T-helper 2 cell treated with Interferon-gamma antibody and Interleukin-4, amounts not matched to agents 100 ng/mL and 5 ng/mL, for 36 hours (primary cell): ENCODE measurements around the gene TMEM179. TPM values are rescaled to one million over a fixed set of nuclear protein-coding genes. Genes with fewer than 3 reads are reported as not detected.

Source experiments
- intact Hi-C: fragments of 100-400 bp; cut with micrococcal nuclease; formaldehyde crosslinking; loops from one replicate; pipeline ENCODE4 v1.15.1; 2023
- total RNA-seq: library from RNA; stranded (reverse); gene quantifications from 2 replicates; pipeline ENCODE4 v1.2.3, GENCODE V29; 2022

The TMEM179 gene
- total RNA-seq, 1 donor from 2014 or later = 0.11 TPM

DNA sequence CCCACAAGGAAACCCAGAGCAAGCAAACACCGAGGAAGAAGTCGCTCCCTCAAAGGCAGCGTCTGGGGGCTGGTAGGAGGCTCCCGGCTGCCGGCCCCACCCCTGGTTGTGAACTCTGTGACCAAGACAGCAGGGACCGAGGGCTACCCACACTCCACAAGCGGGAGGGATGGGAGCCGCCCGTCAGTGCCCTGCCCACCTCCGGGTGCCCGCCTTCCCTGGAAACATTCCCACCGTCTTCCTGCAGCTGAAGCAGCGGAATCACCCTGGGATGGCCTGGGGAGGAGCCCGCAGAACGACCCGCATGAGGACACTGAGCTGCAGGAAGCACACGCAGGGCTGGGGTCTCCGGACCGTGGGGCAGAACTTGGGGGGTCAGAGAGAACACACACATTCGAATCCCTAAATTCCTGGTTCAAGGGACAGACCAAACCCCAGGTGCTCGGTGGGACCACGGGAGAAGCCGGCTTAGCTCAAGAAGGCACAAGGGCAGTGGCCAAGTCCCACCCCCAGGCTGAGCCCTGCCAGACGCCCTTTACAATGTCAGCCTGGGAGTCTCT is 58.5 kb downstream of the TMEM179 start:
- intact Hi-C loops = no loop called here

DNA sequence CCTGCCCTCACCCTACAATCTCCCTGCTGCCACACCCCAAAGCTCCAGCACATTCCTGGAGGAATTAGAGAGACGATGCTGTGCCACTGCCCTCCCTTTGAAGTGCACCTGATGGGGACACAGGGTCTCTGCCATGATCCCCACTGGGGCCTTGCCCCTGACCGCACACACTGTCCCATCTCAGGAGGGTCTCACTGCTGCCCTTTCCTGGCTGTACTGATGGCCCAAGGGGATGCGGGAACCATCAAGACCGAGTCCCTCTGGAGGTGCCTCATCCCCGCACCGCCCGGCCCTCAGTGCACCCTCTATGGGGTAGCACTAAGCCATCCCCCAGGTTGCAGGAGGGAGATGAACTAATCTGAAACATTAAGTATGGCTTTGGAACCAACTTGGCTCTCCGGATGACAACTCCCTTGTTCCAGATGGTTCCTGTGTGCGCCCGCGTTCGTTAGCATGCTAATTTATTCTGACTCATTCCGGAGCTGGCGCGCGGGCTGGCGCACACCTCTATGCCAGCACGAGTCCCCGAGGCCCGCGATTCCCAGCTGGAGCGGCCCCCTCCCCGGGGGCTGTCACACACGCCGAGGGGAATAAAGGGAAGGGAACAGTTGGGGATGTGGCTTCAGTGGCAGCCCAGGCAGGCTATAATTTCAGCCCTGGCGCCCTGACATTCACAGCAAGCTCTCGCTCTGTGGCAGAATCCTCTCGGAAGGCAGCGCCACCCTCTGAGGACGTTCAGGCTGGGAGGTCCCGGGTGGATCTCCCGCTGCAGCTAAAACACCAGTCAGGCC is 59.2 kb downstream of the TMEM179 start:
- intact Hi-C loops = no loop called here

DNA sequence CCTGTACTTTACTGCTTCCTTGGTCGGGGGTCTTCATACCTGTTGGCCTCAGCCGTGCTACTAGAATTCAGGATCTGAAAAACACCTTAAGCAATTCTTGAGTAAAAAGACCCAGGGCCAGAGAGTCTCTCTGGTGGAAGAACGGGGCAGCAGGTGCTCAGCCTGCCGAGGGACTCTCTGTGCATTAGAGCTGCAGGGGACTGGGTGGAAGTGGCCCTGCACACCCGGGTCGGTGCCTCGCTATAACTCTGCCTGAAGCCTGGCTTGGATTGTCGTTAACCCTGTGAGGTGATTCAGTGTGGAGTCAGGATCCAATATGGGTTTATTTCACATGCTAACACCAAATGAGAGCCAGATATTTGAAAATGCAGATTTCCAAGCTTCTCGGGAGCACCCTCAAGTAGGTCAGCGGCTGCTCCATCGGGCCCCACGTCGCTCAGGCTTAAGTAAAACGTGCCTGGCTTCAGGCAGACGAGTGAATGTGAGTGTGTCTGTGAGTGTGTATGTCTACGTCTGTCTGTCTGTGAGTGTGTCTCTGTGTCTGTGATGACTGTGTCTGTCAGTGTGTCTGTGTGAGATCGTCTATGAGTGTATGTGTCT is 60.1 kb downstream of the TMEM179 start:
- intact Hi-C loops = no loop called here

DNA sequence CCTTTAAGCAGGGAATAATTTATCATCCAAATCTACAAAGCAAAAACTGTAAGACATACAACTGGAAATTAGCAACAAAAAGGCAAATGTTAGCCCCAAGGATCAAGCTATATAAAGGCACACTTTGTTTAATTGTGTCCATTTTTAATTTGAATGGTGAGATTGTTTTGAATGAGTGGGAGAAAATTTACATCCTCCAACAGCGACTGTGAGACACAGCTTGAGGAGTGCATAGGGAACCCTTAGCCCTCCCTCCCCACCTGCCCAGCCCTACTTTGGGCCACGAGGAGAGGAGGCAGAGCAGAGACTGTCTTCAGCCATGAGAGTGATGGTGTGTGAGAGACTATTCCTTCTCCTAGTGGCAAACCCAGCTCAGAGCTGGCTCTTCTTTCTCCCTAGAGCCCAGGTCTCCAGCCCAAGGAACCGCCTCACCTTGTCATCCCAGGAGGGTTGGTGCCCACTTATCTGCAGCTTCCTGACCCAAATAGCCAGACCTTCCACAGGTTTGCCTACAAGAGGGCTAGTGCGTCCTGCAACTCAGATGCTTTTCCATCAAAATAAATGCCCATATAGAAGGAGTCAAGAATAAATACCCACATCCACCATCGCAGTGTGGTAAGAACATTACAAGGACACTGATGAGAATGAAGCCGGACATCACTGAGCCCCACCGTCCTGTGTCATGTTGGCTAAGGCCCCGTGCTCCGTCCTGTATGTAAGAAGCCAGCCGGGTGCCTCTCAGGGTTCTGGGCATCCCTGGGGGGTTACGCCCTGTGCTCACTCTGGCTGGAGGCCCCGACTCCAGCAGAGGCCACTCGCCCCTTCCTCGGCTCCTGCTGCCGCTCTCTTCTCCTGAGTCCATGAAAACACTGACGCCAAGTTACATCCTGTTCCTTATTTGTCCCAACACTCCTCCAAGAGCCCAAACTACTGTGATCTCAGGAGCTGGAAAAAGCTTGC is 61.4 kb downstream of the TMEM179 start:
- intact Hi-C loops = no loop called here

GRCh38 chr14:104541905-104542465 is 62.6 kb downstream of the TMEM179 start:
- intact Hi-C loops = no loop called here

Other genes with a start within 250 kb of the TMEM179 start
- not detected in 2 replicates for gene C14orf180, start 25.0 kb downstream of the TMEM179 start, total RNA-seq
- 157 and 169 TPM in 2 replicates for gene INF2, start 84.8 kb upstream of the TMEM179 start, total RNA-seq
- 1.0 and 1.8 TPM in 2 replicates for gene ADSS1, start 119.5 kb upstream of the TMEM179 start, total RNA-seq
- 116 TPM in 2 replicates for gene SIVA1, start 148.4 kb upstream of the TMEM179 start, total RNA-seq
- 141 and 147 TPM in 2 replicates for gene AKT1, start 191.0 kb upstream of the TMEM179 start, total RNA-seq
- 5.4 and 5.5 TPM in 2 replicates for gene ZBTB42, start 196.3 kb upstream of the TMEM179 start, total RNA-seq